Right lobe of liver (tissue), 6 donors: ENCODE results near the gene MAP4K4. TPM values are rescaled to one million over a fixed set of nuclear protein-coding genes. Genes with fewer than 3 reads are reported as not detected.

Source experiments
- ATAC-seq, 4 donors: fragments of 200-7000 bp; cut with Tn5 transposase; one replicate each; pipeline ENCODE4 v1.9.1; 2020; ENCODE audit warnings: mild to moderate bottlenecking in 4 of 4, moderate library complexity in 4 of 4
- DNase-seq, 3 donors: peaks; one replicate each; pipeline ENCODE4 v3.0.0-alpha.2; 2020
- H3K27ac ChIP-seq, 3 donors: fragments of 200-600 bp; one replicate each; pipeline ENCODE4 v1.8.0; 2022
- H3K27me3 ChIP-seq, 2 donors: fragments of 200-600 bp; one replicate each; pipeline ENCODE4 v1.8.0; 2022
- H3K36me3 ChIP-seq, 4 donors: fragments of 200-600 bp; sonication (generic) in 1 of 4; one replicate each; pipeline versions ENCODE4 v1.5.1 to v1.8.0; 2017 to 2022; ENCODE audit warnings: control low read depth in 1 of 4
- H3K4me1 ChIP-seq, 4 donors: fragments of 200-600 bp; sonication (generic) in 1 of 4; one replicate each; pipeline versions ENCODE4 v1.5.1 to v1.8.0; 2017 to 2022; ENCODE audit warnings: control low read depth in 1 of 4
- H3K4me3 ChIP-seq, 3 donors: fragments of 200-600 bp; one replicate each; pipeline ENCODE4 v1.8.0; 2022
- H3K9me3 ChIP-seq, 4 donors: fragments of 200-600 bp; sonication (generic) in 1 of 4; one replicate each; pipeline versions ENCODE4 v1.5.1 to v1.8.0; 2017 to 2022; ENCODE audit warnings: control low read depth in 1 of 4
- CTCF ChIP-seq, 4 donors: fragments of 200-600 bp in 3 of 4; fragments of 450-650 bp in 1 of 4; IDR thresholded peaks; one replicate each; pipeline versions ENCODE4 v1.5.1 to v1.8.0; 2016 to 2022; ENCODE audit warnings: antibody characterized with exemption in 4 of 4, mild to moderate bottlenecking in 2 of 4
- POLR2A ChIP-seq: fragments of 450-650 bp; IDR thresholded peaks from one replicate; pipeline ENCODE4 v1.6.1; 2017; ENCODE audit warnings: antibody characterized with exemption, mild to moderate bottlenecking
- WGBS: methylation state at CpG from one replicate; pipeline ENCODE4 v1.1.6; 2018; ENCODE audit warnings: low coverage, low lambda C conversion rate; ENCODE audit not compliant: insufficient coverage; ENCODE audit errors: missing lambda C conversion rate; 5-methylcytosine and 5-hydroxymethylcytosine counted together
- intact Hi-C, 2 donors: fragments of 100-400 bp; cut with DNase I; formaldehyde crosslinking; loops; one replicate each; pipeline versions ENCODE4 v1.11.2 to v1.14.1; 2022
- total RNA-seq, 6 experiments: library from RNA; depleted of rRNA in 2 of 6; stranded (reverse); fragments of >200 nt in 2 of 6; fragmentation: NEBNext Ultra II Directional in 3 of 6; extraction: Animal tissue kit (Norgen Biotek cat#: 25700) in 3 of 6; gene quantifications; one replicate each; pipeline versions ENCODE4 v1.1.0 to v1.2.4, GENCODE V29; 2016 to 2023
- donor health status: DM: no; HTN: yes; CAD: no.
- donor health status: DM: no; HTN: no; CAD: no.
- donor health status: DM: no; HTN: no; CAD: no.
- donor health status: DM: no; HTN: yes; CAD: no.
- donor health status: DM: no; HTN: yes; CAD: no.

The MAP4K4 gene
- total RNA-seq, 6 experiments from 2014 or later: 29.8 to 36.5 (median 31.1) TPM

GRCh38 chr2:101806701-101807100, 109.2 kb downstream of the MAP4K4 start:
- no peaks in the 10 kb centered on the region for H3K9me3 ChIP-seq
- ATAC-seq (no peak), DNase-seq (no peak)
- intact Hi-C loops: no loop called here
- no peak for TF ChIP-seq POLR2A
- no peak for TF ChIP-seq CTCF (IDR thresholded peaks at IDR 0.05)
- no peaks in the 10 kb centered on the region for H3K27me3 ChIP-seq
- WGBS: 32% methylated on average over 4 of the region's 4 CpGs
- H3K27ac ChIP-seq: no peak overlapping the region
- peaks cover 0 to 46% (median 18%) of the 10 kb centered on the region in 4 donors for H3K4me1 ChIP-seq
- H3K36me3 ChIP-seq: no peaks in the 10 kb centered on the region
- H3K4me3 ChIP-seq: no peak overlapping the region

- no peaks in the 10 kb centered on the region for H3K36me3 ChIP-seq
- ATAC-seq: no peak
- TF ChIP-seq POLR2A: no peak
- TF ChIP-seq CTCF (IDR thresholded peaks at IDR 0.05): no peak
Observed at GRCh38 chr2:101807242-101807641, 109.7 kb downstream of the MAP4K4 start.

GRCh38 chr2:101808006-101808562, 110.6 kb downstream of the MAP4K4 start:
- no peaks in the 10 kb centered on the region for H3K36me3 ChIP-seq
- intact Hi-C loops: no loop called here
- WGBS: 86% methylated on average over 4 of the region's 6 CpGs
- ATAC-seq (no peak), DNase-seq (no peak)
- no peak overlapping the region for H3K4me3 ChIP-seq
- H3K9me3 ChIP-seq: no peaks in the 10 kb centered on the region
- H3K27ac ChIP-seq: no peak overlapping the region
- H3K4me1 ChIP-seq: peaks cover 0 to 32% (median 15%) of the 10 kb centered on the region in 4 donors
- TF ChIP-seq CTCF (IDR thresholded peaks at IDR 0.05) (no peak), POLR2A (no peak)
- no peaks in the 10 kb centered on the region for H3K27me3 ChIP-seq

More at GRCh38 chr2:101807242-101807641, 109.7 kb downstream of the MAP4K4 start:
- 100% methylated on average over 2 of the region's 2 CpGs for whole genome bisulfite sequencing
- Histone ChIP-seq H3K27me3 (no peaks in the 10 kb centered on the region), H3K4me3 (no peak overlapping the region), H3K27ac (no peak overlapping the region), H3K4me1 (peaks cover 0 to 41% (median 18%) of the 10 kb centered on the region in 4 donors), H3K9me3 (no peaks in the 10 kb centered on the region)
- no peak for DNase-seq
- intact Hi-C loops: no loop called here

GRCh38 chr2:101809698-101810097, 112.2 kb downstream of the MAP4K4 start:
- H3K27me3 ChIP-seq: no peaks in the 10 kb centered on the region
- H3K36me3 ChIP-seq: no peaks in the 10 kb centered on the region
- H3K27ac ChIP-seq: no peak overlapping the region
- H3K4me3 ChIP-seq: no peak overlapping the region
- TF ChIP-seq POLR2A (no peak), CTCF (IDR thresholded peaks at IDR 0.05) (no peak)
- ATAC-seq: no peak
- DNase-seq: no peak
- intact Hi-C loops: loop anchor here in 1 of 2 donors (10.0 kb wide), 1 partner anchor 295 kb away; no protein-coding TSS in a partner anchor
- peaks cover 0 to 27% (median 10%) of the 10 kb centered on the region in 4 donors for H3K4me1 ChIP-seq
- H3K9me3 ChIP-seq: no peaks in the 10 kb centered on the region
